GM23338 (cell line): ENCODE measurements around the gene IL1F10. TPM values are rescaled to one million over a fixed set of nuclear protein-coding genes. Genes with fewer than 3 reads are reported as not detected.

ENCODE experiments used
- CREB1 ChIP-seq: fragments of 250-450 bp; sonication (Bioruptor Pico); IDR thresholded peaks from 2 replicates; pipeline ENCODE4 v1.5.0; 2020; ENCODE audit warnings: low read depth, mild to moderate bottlenecking, moderate library complexity
- EZH2 ChIP-seq: fragments of 200-600 bp; sonication (generic); IDR thresholded peaks from one replicate; pipeline ENCODE4 v1.8.0; 2017; ENCODE audit warnings: antibody characterized with exemption, mild to moderate bottlenecking, low read depth; ENCODE audit not compliant: unreplicated experiment
- EZH2phosphoT487 ChIP-seq: fragments of 200-600 bp; sonication (generic); IDR thresholded peaks from one replicate; pipeline ENCODE4 v1.8.1; 2018; ENCODE audit warnings: antibody characterized with exemption; ENCODE audit not compliant: unreplicated experiment
- NANOG ChIP-seq: IDR thresholded peaks from 2 replicates; pipeline ENCODE4 v1.6.1; 2016; ENCODE audit warnings: antibody characterized with exemption, borderline replicate concordance
- POLR2AphosphoS5 ChIP-seq: IDR thresholded peaks from 2 replicates; pipeline ENCODE4 v1.6.1; 2016; ENCODE audit warnings: antibody characterized with exemption, low read depth
- STAT1 ChIP-seq: IDR thresholded peaks from one replicate; pipeline ENCODE4 v1.6.1; 2016; ENCODE audit warnings: antibody characterized with exemption; ENCODE audit not compliant: unreplicated experiment
- polyA plus RNA-seq: library from polyadenylated mRNA; unstranded; fragments of >200 nt; fragmentation: Nextera tagmentation; extraction: Ambion mirVana; gene quantifications from 2 replicates; pipeline ENCODE4 v1.2.1, GENCODE V29; 2016
- total RNA-seq: library from RNA; depleted of rRNA; stranded (reverse); fragments of >200 nt; shearing (Covaris generic); gene quantifications from 2 replicates; pipeline ENCODE4 v1.2.3, GENCODE V29; 2014
- TF ChIP-seq, protein P1 (sequence below): fragments of 250-450 bp; sonication (Bioruptor Pico); IDR thresholded peaks from 2 replicates; pipeline ENCODE4 v1.5.0; 2020; ENCODE audit warnings: mild to moderate bottlenecking, moderate library complexity
- TF ChIP-seq, protein P2 (sequence below): IDR thresholded peaks from one replicate; pipeline ENCODE4 v1.6.1; 2018; ENCODE audit warnings: antibody characterized with exemption; ENCODE audit not compliant: unreplicated experiment
- TF ChIP-seq, protein P3 (sequence below), 2 experiments: fragments of 200-600 bp in 1 of 2; sonication (generic) in 1 of 2; conservative IDR thresholded peaks; 2 replicates each; pipeline versions ENCODE4 v1.5.1 to v1.6.1; 2016 to 2017; ENCODE audit warnings: antibody characterized with exemption in 2 of 2, low read depth in 2 of 2, mild to moderate bottlenecking in 2 of 2, moderate library complexity in 1 of 2

Gene IL1F10
- total and polyA plus RNA-seq, 2 experiments from 2014 or later, result not detected

DNA sequence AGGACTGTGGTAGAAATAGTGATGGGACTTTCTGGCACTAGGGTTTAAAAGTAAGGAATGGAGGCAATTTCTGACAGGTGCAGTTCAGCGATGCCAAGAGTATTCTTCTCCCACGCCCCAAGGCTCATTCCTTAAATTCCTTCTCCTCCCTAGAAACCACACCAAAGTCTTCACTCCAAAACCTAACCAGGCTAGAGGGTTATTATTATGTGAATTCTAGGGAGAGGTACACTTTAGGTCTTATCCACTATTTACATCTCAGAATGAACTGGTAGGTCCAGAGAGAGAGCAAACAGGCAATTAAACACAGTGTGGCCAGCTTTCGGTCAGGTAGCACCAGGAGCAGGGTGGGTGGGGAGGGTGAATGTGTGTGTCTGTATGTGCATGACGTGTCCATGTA lies 11.4 kb downstream of the IL1F10 start (continued):
- TF ChIP-seq, protein P1, sequence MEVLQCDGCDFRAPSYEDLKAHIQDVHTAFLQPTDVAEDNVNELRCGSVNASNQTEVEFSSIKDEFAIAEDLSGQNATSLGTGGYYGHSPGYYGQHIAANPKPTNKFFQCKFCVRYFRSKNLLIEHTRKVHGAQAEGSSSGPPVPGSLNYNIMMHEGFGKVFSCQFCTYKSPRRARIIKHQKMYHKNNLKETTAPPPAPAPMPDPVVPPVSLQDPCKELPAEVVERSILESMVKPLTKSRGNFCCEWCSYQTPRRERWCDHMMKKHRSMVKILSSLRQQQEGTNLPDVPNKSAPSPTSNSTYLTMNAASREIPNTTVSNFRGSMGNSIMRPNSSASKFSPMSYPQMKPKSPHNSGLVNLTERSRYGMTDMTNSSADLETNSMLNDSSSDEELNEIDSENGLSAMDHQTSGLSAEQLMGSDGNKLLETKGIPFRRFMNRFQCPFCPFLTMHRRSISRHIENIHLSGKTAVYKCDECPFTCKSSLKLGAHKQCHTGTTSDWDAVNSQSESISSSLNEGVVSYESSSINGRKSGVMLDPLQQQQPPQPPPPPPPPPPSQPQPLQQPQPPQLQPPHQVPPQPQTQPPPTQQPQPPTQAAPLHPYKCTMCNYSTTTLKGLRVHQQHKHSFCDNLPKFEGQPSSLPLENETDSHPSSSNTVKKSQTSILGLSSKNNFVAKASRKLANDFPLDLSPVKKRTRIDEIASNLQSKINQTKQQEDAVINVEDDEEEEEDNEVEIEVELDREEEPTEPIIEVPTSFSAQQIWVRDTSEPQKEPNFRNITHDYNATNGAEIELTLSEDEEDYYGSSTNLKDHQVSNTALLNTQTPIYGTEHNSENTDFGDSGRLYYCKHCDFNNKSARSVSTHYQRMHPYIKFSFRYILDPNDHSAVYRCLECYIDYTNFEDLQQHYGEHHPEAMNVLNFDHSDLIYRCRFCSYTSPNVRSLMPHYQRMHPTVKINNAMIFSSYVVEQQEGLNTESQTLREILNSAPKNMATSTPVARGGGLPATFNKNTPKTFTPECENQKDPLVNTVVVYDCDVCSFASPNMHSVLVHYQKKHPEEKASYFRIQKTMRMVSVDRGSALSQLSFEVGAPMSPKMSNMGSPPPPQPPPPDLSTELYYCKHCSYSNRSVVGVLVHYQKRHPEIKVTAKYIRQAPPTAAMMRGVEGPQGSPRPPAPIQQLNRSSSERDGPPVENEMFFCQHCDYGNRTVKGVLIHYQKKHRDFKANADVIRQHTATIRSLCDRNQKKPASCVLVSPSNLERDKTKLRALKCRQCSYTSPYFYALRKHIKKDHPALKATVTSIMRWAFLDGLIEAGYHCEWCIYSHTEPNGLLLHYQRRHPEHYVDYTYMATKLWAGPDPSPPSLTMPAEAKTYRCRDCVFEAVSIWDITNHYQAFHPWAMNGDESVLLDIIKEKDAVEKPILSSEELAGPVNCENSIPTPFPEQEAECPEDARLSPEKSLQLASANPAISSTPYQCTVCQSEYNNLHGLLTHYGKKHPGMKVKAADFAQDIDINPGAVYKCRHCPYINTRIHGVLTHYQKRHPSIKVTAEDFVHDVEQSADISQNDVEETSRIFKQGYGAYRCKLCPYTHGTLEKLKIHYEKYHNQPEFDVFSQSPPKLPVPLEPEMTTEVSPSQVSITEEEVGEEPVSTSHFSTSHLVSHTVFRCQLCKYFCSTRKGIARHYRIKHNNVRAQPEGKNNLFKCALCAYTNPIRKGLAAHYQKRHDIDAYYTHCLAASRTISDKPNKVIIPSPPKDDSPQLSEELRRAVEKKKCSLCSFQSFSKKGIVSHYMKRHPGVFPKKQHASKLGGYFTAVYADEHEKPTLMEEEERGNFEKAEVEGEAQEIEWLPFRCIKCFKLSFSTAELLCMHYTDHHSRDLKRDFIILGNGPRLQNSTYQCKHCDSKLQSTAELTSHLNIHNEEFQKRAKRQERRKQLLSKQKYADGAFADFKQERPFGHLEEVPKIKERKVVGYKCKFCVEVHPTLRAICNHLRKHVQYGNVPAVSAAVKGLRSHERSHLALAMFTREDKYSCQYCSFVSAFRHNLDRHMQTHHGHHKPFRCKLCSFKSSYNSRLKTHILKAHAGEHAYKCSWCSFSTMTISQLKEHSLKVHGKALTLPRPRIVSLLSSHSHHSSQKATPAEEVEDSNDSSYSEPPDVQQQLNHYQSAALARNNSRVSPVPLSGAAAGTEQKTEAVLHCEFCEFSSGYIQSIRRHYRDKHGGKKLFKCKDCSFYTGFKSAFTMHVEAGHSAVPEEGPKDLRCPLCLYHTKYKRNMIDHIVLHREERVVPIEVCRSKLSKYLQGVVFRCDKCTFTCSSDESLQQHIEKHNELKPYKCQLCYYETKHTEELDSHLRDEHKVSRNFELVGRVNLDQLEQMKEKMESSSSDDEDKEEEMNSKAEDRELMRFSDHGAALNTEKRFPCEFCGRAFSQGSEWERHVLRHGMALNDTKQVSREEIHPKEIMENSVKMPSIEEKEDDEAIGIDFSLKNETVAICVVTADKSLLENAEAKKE (CRISPR knock-in tag), result no peak
- TF ChIP-seq EZH2 (no peak), POLR2AphosphoS5 (no peak), CREB1 (CRISPR knock-in tag) (no peak), EZH2phosphoT487 (no peak), NANOG (no peak), STAT1 (no peak)
- TF ChIP-seq, protein P2, sequence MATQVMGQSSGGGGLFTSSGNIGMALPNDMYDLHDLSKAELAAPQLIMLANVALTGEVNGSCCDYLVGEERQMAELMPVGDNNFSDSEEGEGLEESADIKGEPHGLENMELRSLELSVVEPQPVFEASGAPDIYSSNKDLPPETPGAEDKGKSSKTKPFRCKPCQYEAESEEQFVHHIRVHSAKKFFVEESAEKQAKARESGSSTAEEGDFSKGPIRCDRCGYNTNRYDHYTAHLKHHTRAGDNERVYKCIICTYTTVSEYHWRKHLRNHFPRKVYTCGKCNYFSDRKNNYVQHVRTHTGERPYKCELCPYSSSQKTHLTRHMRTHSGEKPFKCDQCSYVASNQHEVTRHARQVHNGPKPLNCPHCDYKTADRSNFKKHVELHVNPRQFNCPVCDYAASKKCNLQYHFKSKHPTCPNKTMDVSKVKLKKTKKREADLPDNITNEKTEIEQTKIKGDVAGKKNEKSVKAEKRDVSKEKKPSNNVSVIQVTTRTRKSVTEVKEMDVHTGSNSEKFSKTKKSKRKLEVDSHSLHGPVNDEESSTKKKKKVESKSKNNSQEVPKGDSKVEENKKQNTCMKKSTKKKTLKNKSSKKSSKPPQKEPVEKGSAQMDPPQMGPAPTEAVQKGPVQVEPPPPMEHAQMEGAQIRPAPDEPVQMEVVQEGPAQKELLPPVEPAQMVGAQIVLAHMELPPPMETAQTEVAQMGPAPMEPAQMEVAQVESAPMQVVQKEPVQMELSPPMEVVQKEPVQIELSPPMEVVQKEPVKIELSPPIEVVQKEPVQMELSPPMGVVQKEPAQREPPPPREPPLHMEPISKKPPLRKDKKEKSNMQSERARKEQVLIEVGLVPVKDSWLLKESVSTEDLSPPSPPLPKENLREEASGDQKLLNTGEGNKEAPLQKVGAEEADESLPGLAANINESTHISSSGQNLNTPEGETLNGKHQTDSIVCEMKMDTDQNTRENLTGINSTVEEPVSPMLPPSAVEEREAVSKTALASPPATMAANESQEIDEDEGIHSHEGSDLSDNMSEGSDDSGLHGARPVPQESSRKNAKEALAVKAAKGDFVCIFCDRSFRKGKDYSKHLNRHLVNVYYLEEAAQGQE, result no peak
- TF ChIP-seq, protein P3, sequence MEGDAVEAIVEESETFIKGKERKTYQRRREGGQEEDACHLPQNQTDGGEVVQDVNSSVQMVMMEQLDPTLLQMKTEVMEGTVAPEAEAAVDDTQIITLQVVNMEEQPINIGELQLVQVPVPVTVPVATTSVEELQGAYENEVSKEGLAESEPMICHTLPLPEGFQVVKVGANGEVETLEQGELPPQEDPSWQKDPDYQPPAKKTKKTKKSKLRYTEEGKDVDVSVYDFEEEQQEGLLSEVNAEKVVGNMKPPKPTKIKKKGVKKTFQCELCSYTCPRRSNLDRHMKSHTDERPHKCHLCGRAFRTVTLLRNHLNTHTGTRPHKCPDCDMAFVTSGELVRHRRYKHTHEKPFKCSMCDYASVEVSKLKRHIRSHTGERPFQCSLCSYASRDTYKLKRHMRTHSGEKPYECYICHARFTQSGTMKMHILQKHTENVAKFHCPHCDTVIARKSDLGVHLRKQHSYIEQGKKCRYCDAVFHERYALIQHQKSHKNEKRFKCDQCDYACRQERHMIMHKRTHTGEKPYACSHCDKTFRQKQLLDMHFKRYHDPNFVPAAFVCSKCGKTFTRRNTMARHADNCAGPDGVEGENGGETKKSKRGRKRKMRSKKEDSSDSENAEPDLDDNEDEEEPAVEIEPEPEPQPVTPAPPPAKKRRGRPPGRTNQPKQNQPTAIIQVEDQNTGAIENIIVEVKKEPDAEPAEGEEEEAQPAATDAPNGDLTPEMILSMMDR (conservative IDR thresholded peaks at IDR 0.05; ENCODE audit: low read depth in 2 of 2), result no peak
